ENCODE measurements around the gene CDK17.

CDK17 gene

DNA sequence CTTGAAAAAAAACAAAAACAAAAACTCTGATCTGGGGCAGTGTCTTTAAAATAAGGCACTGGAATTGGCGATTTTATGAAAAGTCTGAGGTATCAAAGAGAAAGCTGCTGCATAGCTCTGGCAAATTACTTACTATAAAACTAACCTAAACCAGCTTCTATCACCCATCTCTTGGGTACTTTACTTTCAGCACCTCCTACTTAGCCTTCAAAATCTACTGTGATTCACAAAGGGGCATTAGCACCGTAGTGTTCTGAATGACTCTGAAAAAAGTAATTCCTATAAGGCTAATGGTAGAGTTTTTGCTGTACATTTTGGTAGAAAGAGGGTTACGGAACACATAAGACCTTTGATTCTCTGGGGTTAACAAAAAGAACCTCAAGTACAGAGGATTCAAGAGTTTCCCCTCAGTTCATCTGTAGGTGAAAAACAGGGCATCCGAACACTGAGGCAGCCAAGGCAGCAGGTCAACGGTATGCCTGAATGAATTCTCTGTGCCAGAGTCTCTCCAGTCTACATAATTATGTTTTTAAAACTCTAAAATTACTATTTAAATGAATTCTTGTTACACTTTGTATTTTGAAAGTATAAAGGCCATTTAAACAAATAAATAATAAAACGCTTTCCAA lies 104.6 kb downstream of the CDK17 start:
- Histone ChIP-seq H4K20me1 (ENCODE audit: insufficient read depth, low read length, poor library complexity, severe bottlenecking) (no peaks in the 10 kb centered on the region), H3K9me2 (replicated peaks; ENCODE audit: low read depth, low read length) (no peaks in the 10 kb centered on the region), H3K79me2 (ENCODE audit: insufficient read depth, low read length) (no peaks in the 10 kb centered on the region), H3K9me3 (ENCODE audit: insufficient read depth, low read depth, low read length) (no peaks in the 10 kb centered on the region), H3K4me1 (ENCODE audit: insufficient read depth, low read length, poor library complexity, severe bottlenecking) (peaks cover 10% of the 10 kb centered on the region), H3K9ac (ENCODE audit: low read depth, low read length, poor library complexity, severe bottlenecking) (no peak overlapping the region), H3K4me3 (ENCODE audit: low read length, poor library complexity, severe bottlenecking) (no peak overlapping the region), H3F3A (ENCODE audit: low read depth) (peaks cover 11% of the 10 kb centered on the region; the same call in 1 of the 2 replicates), H2AFZ (ENCODE audit: low read length) (no peak overlapping the region), H3K36me3 (ENCODE audit: insufficient read depth, low read length) (peaks cover 46% of the 10 kb centered on the region), H3K4me2 (ENCODE audit: low read depth, low read length, poor library complexity, severe bottlenecking) (no peak overlapping the region), H3K27me3 (ENCODE audit: insufficient read depth, low read length, poor library complexity, severe bottlenecking) (no peaks in the 10 kb centered on the region)
- TF ChIP-seq, protein P1, sequence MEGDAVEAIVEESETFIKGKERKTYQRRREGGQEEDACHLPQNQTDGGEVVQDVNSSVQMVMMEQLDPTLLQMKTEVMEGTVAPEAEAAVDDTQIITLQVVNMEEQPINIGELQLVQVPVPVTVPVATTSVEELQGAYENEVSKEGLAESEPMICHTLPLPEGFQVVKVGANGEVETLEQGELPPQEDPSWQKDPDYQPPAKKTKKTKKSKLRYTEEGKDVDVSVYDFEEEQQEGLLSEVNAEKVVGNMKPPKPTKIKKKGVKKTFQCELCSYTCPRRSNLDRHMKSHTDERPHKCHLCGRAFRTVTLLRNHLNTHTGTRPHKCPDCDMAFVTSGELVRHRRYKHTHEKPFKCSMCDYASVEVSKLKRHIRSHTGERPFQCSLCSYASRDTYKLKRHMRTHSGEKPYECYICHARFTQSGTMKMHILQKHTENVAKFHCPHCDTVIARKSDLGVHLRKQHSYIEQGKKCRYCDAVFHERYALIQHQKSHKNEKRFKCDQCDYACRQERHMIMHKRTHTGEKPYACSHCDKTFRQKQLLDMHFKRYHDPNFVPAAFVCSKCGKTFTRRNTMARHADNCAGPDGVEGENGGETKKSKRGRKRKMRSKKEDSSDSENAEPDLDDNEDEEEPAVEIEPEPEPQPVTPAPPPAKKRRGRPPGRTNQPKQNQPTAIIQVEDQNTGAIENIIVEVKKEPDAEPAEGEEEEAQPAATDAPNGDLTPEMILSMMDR (conservative IDR thresholded peaks at IDR 0.05; ENCODE audit: low read length): no peak
- TF ChIP-seq EZH2phosphoT487 (IDR thresholded peaks at IDR 0.05; ENCODE audit: borderline replicate concordance): no peak

DNA sequence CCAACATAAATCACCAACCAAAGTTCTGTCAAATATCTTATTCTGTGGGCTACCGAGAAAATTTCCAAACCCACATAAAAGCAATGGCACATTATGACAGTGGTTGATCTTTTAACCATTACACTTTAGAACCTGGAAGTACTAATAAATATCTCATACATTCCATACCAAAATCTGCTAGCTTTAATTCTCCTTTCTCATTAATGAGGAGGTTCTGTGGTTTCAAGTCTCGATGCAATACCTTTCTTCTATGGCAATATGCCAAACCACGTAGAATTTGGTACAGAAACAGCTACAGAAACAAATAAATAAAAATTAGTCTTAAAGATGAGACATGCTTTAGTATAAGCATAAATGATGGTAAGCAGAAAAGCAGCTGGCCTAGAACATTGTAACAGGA lies 105.4 kb downstream of the CDK17 start:
- TF ChIP-seq, protein P1 (conservative IDR thresholded peaks at IDR 0.05; ENCODE audit: low read length): no peak
- no peak for TF ChIP-seq EZH2phosphoT487 (IDR thresholded peaks at IDR 0.05; ENCODE audit: borderline replicate concordance)
- no peaks in the 10 kb centered on the region for H3K27me3 ChIP-seq (ENCODE audit: insufficient read depth, low read length, poor library complexity, severe bottlenecking)
- no peak overlapping the region for H3K4me3 ChIP-seq (ENCODE audit: low read length, poor library complexity, severe bottlenecking)
- no peak overlapping the region for H3K4me2 ChIP-seq (ENCODE audit: low read depth, low read length, poor library complexity, severe bottlenecking)
- H3K36me3 ChIP-seq (ENCODE audit: insufficient read depth, low read length): peaks cover 50% of the 10 kb centered on the region
- peaks cover 11% of the 10 kb centered on the region; the same call in 1 of the 2 replicates for H3F3A ChIP-seq (ENCODE audit: low read depth)
- no peaks in the 10 kb centered on the region for H4K20me1 ChIP-seq (ENCODE audit: insufficient read depth, low read length, poor library complexity, severe bottlenecking)
- no peak overlapping the region for H2AFZ ChIP-seq (ENCODE audit: low read length)
- peaks cover 10% of the 10 kb centered on the region for H3K4me1 ChIP-seq (ENCODE audit: insufficient read depth, low read length, poor library complexity, severe bottlenecking)
- no peaks in the 10 kb centered on the region for H3K9me2 ChIP-seq (replicated peaks; ENCODE audit: low read depth, low read length)
- no peak overlapping the region for H3K9ac ChIP-seq (ENCODE audit: low read depth, low read length, poor library complexity, severe bottlenecking)
- H3K9me3 ChIP-seq (ENCODE audit: insufficient read depth, low read depth, low read length): no peaks in the 10 kb centered on the region
- no peaks in the 10 kb centered on the region for H3K79me2 ChIP-seq (ENCODE audit: insufficient read depth, low read length)

DNA sequence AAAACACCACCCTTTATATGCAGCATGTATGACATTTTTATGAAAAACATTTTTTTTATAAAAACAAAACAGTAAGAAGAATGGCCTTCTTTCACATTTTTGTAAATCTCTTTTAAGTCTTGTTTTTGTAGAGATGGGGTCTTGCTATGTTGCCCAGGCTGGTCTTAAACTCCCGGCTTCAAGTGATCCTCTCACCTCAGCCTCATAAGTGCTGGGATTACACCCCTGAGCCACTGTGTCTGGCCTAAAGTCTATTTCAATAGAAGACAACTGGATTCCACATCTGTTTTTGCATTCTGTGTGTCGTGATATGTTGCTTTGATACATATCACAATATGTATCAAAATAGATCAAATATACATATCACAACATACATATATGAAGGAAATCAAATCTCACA lies 107.1 kb downstream of the CDK17 start:
- H3K36me3 ChIP-seq (ENCODE audit: insufficient read depth, low read length): peaks cover 57% of the 10 kb centered on the region
- peaks cover 11% of the 10 kb centered on the region; the same call in 1 of the 2 replicates for H3F3A ChIP-seq (ENCODE audit: low read depth)

More for the DNA sequence above, 107.1 kb downstream of the CDK17 start:
- H3K79me2 ChIP-seq (ENCODE audit: insufficient read depth, low read length): no peaks in the 10 kb centered on the region
- H3K9ac ChIP-seq (ENCODE audit: low read depth, low read length, poor library complexity, severe bottlenecking): no peak overlapping the region
- H4K20me1 ChIP-seq (ENCODE audit: insufficient read depth, low read length, poor library complexity, severe bottlenecking): no peaks in the 10 kb centered on the region
- no peaks in the 10 kb centered on the region for H3K9me3 ChIP-seq (ENCODE audit: insufficient read depth, low read depth, low read length)
- H3K4me3 ChIP-seq (ENCODE audit: low read length, poor library complexity, severe bottlenecking): no peak overlapping the region
- no peak overlapping the region for H2AFZ ChIP-seq (ENCODE audit: low read length)
- no peak for TF ChIP-seq EZH2phosphoT487 (IDR thresholded peaks at IDR 0.05; ENCODE audit: borderline replicate concordance)
- TF ChIP-seq, protein P1 (conservative IDR thresholded peaks at IDR 0.05; ENCODE audit: low read length): no peak
- H3K4me1 ChIP-seq (ENCODE audit: insufficient read depth, low read length, poor library complexity, severe bottlenecking): peaks cover 10% of the 10 kb centered on the region
- no peak overlapping the region for H3K4me2 ChIP-seq (ENCODE audit: low read depth, low read length, poor library complexity, severe bottlenecking)
- no peaks in the 10 kb centered on the region for H3K27me3 ChIP-seq (ENCODE audit: insufficient read depth, low read length, poor library complexity, severe bottlenecking)
- no peaks in the 10 kb centered on the region for H3K9me2 ChIP-seq (replicated peaks; ENCODE audit: low read depth, low read length)
